ENCODE results near the gene SLC20A1.

- TF ChIP-seq CTCF (conservative IDR thresholded peaks at IDR 0.05) (no peak), EZH2 (IDR thresholded peaks at IDR 0.05; ENCODE audit: low read depth) (no peak)
Observed at GRCh38 chr2:112712903-112713584, 67.3 kb downstream of the SLC20A1 start.
